ENCODE data around the gene KLF2.

Gene KLF2

DNA sequence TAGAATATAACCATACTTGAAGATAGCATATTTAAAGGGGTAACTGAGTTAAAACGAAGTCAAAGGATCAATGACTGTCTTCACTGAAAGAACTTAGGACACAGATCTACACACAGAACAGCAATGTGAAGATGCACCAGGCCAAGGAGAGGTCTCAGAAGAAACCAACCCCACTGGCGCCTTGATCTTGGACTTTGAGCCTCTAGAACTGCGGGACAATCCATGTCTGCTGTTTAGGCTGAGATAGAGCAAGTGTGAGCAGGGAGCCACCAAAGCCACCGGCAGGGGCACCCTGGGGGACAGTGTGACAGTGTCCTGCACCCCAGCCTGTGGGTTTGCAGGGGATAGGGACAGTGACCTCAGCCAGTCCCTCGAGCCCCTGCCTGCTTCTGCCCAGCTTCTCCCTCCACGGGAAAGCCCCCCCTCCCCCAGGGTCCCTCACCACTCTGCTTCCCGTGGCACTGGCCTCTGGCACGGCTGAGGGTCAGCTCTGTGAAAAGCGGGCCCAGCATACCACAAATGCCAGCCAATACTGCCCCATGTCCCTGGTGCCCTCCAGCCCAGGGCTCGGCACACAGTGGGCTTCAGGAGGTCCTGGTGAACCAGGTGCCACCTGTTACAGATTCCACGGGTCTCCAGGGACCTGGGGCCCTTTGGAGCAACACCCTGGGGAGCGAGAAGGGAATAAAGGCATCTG, 40.8 kb downstream of the KLF2 start:
- DNase-seq: no peak

DNA sequence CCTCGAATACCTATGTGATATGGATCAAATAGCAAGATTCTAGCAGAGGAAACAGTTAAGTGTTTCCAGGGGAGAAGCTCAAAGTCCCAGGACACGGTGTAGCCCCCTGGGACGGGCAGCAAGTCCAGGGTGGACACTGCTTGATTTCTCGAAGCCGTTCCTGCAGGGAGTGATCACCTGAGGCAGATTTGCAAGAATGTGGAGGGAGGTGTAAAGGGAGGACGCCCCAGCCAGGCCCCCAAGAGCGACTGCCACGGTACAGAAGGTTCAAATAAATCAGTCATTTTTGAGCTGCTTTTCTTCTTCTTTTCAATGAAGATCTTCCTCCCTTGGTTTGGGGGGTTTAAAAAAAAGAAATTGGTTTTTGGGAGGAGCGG, 41.4 kb downstream of the KLF2 start:
- no peak for DNase-seq

DNA sequence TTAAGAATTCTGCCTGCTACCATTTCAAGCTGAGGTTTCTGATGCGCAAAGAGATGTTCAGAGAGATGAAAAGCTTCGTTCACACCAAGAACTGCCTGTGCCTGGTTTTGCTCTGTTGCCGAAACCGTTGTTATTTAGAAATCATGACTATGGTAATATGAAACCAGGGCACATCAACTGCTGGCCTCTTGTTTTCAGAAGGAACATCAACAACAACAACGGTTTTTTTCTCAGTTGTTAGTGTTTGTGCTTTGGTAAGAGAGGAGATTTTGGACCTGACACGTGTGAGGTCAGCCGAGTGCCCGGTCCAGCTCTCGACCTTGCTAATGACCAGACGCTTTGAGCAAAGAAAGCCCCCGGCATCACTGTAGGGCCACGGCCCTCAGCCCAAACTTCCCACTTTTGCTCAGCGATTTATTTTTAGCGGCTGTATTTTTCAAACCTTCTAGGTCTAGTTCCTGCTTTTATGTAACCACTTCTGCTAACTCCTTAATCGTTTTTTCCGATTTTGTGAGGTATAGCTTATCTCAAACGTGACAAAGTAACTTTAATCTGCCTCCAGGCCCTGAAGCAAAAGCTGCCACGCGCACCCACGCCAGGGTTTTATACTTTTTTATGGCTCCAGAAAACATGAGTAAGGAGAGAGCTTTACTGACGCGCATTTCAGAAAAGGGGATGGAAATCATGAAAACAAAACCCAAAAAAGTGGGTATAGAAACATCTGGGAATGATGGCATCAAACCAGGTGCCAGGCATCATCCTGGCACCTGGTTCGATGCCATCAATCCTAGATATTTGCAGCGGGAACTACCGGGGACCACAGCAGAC, 42.0 kb downstream of the KLF2 start:
- peak; percentile 46 for DNase-seq

DNA sequence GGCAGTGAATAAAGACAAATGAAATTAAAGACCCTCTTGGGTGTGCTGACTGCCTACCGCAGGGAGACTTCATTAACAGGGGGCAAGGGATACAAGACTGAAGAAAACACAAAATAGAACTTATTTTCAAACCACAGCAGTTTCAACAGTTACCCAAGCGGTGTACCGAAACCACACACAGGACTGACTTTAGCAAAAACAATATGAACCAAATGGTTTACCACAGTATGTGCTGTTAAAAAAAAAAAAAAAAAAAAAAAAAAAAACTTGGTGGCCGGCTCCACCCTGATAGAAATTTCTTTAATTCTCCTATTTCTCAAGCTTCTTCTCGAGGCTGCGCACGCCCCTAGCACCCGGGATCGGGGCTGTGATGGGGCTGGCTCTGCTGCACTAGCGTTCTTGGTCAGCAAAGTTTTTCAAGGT, 42.6 kb downstream of the KLF2 start:
- DNase-seq: peak; percentile 55

DNA sequence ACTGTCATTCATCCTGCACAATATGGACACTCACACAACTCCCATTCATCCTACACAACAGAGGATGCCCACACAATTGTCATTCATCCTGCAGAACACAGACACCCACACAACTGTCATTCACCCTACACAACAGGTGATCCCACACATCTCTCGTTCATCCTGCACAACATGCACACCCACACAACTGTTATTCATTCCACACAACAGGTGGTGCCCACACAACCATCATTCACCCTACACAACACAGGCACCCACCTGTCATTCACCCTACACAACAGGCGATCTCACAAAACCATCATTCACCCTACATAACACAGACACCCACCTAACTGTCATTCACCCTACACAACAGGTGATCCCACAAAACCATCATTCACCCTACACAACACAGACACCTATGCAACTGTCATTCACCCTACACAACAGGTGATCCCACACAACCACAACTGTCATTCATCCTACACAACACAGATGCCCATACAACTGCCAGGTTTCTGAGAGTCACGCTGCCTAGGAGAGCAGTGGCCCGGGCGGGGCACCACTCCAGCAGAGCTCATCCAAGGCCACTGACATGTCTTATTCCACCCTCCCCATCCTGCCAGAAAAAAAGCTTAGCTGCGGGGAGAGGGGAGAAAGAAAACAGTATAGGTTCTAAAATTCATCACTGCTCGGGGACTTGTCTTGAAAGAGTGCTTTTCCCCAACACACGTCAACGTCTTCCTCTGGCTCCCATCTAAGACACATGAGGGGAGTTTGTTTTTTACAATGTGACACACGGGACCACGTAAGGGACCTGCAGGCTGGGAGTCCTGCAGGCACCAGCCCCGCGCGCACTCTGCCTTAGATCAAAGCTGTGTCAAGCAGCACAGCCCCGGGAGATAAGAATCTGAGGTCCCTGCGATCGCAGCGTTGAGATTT, 44.0 kb downstream of the KLF2 start:
- DNase-seq: peak; percentile 52

DNA sequence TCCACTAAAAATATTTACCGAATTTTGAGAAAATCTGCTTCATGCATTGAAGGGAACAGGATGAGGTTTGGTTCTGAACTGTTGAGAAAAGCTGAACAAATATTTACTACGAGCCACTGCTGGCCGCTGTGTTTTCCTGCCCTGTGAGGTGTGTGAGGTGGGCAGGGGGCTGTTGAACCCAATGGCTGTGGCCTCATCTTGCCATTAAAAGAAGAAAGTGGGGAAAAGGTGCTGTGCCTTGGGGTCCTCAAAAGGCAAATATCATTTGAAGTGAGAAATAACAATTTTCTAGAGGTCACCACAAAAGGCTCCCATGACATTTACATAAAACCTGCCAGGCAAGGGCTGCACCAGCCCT, 44.7 kb downstream of the KLF2 start:
- no peak for DNase-seq

DNA sequence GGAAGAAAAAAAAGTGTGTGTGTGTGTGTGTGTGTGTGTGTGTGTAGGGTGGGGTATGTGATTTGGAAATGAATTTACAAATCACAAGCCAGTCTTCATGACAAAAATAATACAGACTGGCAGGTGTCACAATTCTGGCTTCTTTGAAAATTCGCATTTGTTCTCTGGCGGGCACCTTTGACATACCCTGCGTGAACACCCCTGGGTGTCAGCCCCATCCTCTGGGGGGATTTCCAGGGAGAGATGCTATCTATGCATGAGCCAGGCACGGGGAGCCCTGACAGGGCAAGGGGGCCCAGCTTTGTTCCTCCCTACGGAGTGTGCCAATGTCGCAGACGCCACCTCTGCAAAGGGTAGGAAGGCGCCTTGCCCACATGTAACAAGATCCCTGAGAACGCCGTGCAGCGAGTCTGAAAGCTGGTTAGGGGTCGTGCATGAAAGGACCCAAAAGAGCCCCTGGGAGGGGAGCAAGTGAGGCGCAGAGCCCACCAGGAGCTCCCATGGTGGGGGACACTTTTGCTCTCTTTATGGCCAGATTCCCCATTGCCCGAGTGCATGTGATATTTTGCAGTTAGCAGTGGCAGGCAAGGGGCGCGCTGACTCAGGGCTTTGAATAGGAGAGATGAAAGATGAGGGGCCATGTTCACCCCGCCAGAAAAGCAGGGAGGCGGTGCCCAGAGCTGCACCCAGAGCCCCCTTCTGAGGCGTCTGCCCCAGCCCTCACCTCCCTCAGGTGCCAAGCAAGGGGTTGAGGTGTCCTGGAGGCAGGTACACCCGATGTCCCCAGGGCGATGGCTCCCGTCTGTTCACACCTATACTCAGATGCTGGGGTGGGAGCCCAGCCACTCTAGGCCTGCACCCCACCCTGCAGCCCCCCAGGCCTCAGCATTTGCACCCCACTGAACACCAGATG, 45.3 kb downstream of the KLF2 start:
- DNase-seq: peak; percentile 55

DNA sequence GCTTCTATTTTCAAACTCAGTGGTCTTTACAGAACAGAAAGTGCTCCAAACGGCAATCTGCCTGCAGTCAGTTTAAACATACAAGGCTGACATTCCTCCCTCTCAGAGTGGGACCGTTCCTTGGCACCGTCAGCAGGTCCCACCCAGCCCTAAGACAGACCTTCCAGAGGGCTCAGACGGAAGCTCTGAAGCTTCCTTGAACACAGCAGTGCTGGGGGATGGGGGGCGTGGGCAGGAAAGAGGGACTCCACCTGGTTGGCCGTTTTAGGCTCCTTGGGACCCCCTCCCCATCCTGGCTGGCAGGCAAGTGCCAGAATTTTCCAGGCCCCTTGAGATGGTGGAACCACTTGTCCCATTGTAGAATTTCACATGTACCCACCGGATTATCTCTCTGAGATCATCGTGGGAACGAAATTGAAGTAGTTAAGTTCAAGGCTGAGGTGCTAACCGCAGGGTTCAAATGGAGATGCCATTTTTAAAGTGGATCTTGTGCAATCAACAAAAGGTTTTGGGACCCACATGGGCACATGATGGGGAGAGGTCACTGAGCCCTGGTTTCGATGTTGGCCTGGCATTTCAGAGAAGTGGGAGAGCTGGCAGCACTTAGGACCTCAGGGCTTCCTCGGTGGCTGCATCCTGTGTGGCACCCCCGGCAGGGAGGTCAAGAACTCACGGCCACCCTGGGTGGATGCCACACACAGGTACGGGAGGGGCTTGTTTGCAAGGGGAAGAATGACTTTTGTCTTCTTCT, 46.2 kb downstream of the KLF2 start:
- DNase-seq: no peak

DNA sequence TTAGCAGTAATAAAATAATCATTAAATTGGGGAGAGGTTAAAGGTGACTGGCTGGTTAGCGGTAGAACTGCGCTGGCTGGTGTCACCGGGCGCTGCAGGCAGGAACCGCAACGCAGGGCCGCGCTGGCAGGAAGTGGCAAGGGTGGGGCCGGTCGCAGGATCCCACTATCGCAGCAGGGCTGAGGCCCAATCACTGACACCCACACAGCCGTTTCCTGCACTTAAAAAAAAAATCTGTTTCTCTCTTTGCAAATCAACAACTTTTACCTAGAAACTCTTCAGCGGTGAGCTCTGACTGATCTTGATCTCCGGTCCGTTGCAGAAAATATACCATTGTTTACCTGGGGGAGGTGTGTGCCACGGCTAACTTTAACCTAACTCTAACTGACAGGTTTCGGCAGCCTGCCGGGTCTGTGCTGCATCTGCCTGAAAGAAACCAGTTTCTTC, 46.9 kb downstream of the KLF2 start:
- peak; percentile 81 for DNase-seq

DNA sequence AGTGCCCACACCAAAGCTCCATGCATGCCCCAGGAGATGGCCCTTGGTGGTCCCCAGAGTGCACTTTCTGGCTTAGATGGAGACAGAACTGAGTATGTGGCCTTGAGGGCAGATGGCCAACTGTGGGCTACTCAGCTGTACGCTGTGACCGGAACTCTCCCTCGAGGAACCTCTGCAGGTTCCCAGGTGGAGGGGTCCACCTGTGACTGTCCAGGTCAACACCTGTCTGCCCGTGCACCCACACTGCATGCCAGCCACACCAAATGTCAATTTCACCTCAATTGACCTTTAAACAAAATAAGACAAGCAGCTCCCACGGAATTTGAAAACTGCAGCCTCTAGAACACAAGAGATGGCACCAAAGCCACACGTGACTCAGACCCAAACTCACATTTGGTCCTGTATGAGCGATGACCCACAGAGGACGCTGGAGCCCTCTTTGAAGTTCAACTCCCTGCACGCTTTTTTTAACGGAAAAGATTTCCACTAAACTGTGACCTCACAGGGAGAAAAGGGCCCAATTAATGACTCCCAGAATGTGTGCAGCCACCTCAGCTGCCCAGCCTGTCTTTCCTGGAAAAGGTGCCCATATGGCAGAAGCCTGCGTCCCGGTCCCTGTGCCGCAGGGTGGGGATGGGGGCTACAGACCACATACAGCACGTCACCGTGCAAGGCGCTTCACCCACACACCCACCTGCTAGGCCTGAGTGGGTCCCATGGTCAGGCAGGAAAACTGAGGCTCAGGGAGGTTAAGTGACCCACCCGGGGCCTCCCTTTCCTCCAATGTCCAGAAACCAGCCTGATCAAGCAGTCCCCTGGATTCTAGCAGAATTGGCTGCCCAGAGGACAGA, 47.7 kb downstream of the KLF2 start:
- DNase-seq: no peak

DNA sequence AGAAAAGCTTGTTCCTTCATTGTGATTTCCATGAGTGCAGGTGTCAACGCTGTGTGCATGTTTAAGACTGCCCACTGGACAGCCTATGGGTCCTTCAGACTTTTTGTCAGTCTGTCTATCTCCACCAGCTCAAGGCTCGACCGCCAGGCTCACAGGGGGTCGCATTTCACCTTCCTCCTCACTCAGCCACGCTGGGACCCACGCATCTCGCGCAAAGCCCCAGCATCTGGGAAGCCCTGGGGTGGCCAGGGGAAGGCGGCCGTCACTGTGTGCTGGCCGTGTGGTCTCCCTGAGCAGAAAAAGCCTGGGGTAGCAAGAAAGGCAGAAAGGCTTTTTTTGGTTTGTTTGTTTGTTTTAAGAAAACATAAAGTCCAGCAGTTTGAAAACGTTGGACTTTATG, 48.5 kb downstream of the KLF2 start:
- no peak for DNase-seq

DNA sequence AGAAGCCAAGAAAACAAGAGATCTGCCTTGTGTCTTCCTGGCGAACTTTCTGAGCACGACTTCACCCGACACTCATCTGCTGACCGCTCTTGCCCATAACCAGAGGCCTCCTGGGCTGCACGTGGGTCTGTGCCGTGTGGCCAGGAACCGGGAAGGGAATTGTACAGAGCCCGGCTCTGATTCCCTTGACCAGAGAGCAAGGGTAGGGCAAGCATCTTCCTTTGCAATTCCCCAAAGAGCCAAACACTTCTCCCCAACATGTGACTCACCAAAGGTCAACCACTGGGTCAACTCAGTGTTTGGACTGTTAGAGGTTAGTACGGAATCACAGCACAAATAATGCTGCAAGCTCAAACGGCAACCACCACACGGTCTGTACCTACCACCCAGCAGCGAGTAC, 48.9 kb downstream of the KLF2 start:
- no peak for DNase-seq

DNA sequence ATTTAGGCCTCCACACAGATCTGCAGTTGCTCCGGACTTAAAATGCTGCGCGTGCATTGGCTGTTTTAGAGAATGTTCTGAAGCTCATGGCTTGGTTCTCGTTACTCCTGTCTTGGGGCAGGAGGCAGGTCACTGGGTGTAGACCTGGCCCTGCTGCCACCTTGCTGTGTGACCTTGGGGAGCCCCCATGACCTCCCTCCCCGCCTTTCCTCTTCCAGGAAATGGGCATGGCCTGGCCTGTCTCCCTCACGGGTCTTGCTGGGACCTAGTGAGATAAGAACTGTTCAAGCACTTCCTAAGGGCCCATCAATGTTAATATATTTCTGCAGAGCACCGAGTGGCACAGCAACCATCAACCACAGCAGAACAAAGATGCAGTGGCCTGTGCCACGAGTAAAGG, 49.4 kb downstream of the KLF2 start:
- no peak for DNase-seq

DNA sequence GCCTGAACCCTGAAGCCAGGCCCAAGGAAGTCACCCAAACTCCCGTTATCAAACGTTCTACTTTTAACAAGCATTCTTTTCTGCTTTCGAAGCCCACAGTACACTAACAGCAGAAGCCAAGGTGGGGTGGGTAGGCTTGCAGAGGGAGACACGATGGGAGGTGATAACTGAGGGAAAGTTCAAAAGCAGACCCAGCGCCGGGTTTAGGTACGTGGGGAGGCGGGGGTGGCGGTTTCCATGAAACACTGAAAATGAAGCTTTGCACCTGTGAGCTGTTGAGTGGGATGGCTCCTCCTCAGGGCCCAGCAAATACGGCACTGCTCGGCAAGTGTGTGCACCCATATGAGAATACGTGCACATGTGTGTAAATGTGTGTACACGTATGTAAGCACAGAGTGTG, 49.8 kb downstream of the KLF2 start:
- peak; percentile 25 for DNase-seq

DNA sequence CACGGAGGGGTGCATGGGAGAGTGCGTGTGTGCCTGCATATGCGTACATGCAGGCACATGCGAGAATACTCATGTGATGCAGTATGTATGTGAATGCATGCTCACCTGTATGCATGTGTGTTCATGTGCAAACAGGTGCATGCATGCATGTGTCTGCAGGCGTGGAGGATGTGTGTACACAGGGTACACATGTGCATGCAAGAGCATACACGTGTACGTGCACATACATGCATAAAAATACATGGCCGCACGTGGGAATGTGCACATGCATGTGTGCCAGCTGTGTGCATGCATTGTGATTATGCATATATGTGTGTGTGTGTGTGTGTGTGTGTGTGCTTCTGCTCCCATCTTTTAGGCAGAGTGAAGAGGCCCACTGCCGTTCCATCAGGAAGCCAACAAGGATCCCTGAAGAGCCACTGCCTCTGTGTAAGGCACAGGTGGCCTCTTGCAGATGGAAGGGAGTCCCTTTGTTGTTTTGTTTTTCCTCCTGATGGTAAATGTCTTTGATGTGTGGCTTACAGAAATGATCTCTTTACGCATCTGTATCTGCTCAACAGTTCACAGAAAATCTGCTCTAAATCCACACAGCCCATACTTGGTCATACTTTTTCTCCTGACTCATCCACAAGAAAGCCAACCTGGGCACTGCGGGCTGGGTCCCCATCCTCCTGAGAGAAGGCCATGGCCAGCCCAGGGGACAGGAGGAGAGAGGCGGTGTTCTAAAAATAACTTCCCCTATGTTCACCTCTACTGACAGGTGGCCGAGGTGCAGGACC, 50.7 kb downstream of the KLF2 start:
- no peak for DNase-seq

DNA sequence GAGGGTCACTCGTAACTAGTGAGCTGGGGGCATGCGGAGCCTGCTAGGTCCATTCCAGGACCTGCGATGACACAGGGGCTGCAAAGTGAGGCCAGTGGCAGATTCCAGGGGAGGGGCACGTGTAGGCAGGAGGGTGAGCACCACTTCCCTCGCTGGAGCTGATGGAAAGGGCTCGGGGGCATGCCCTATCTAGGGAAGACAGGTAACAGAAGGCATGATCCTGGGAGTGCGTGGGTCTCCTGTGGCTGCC, 51.2 kb downstream of the KLF2 start:
- no peak for DNase-seq

DNA sequence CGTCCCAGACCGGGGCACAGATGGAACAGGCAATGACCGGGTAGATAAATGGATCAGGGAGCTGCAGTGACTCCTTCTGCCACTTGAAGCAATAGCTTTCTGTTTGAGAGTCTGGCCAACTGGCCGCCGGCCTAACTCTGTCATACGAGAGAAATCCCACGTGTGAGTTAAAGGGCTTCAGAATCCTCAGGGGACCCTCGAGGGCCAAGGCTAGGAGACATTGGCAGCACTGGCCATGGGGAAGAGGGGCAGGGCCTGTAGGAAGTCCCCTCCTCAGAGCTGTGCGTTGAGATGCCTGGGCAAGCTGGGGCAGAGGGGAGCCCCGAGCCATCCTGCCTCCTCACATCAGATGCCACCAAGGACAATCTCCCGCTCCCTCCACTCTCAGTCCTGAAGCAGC, 51.6 kb downstream of the KLF2 start:
- no peak for DNase-seq

DNA sequence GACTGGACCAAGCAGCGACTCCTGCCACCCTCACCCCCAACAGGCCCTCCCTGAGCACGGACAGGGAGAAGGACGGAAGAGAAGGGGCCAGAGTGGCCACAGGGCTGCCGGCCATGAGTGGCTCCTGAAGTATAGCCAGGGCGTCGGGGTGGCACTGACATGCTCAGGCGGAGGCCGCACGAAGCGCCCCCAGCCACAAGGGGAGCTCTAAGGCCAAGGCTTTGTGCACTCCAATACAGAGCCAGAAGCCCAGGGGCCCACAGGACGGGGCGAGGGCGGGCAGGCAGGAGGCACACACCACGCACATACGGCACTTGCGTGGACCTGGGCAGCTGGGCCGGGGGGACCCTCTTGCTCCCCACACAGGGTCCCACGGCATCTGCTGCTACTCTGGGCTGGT, 52.0 kb downstream of the KLF2 start:
- DNase-seq: peak; percentile 43

DNA sequence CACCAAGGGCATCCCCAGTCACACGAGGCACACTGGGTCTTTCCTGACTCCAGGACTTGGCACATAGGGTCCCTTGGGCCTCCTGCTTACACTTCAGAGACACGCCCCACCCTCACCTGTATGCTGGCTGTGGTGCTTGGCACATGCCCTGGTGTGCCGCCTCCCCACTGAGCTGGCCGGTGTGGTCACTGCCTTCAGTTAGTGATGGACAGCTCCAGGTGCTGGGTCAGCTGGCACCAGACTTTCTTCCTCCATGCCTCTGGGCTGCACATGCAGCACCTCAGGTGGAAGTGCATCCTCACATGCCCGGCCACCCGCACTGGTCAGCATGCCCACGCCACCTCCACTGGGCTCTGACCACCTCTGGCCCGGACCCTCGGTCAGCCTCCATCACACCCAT, 52.9 kb downstream of the KLF2 start:
- no peak for DNase-seq
